D721Med (cell line): ENCODE measurements around the gene SLIT1.

Experiments
- DNase-seq: peaks from one replicate; pipeline ENCODE4 v3.0.0; 2011; ENCODE audit warnings: low spot score; ENCODE audit not compliant: insufficient read length
- FAIRE-seq: peaks from 2 replicates; lab custom pipeline; 2011; peaks lifted over from hg19 to GRCh38; lab: Jason Lieb, UNC
- TF ChIP-seq, protein P1 (sequence below): IDR thresholded peaks from 2 replicates; pipeline ENCODE4 v1.5.1; 2012; ENCODE audit warnings: mild to moderate bottlenecking, control low read depth; ENCODE audit not compliant: insufficient read depth; ENCODE audit errors: missing control alignments

SLIT1 gene

DNA sequence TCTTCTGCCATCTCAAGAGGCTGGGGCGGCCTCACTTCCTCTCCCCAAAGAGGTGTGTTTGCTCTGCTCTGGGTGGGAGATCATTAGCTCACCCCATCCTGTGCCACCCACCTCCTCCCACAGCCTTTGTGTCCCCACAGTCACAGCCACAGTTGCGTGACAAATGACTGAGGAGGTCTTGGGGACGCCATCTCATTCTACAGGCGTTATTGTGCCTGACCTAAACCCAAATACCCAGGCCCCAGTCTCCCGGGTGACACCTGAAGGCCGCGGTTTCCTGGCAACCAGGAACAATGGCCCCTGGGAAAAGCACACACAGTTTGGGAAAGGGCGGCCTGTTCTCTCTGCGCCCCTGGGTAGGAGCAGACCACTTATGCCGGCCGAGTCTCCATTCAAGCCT is 51.6 kb downstream of the SLIT1 start:
- FAIRE-seq (no peak), DNase-seq (no peak)
- TF ChIP-seq, protein P1, sequence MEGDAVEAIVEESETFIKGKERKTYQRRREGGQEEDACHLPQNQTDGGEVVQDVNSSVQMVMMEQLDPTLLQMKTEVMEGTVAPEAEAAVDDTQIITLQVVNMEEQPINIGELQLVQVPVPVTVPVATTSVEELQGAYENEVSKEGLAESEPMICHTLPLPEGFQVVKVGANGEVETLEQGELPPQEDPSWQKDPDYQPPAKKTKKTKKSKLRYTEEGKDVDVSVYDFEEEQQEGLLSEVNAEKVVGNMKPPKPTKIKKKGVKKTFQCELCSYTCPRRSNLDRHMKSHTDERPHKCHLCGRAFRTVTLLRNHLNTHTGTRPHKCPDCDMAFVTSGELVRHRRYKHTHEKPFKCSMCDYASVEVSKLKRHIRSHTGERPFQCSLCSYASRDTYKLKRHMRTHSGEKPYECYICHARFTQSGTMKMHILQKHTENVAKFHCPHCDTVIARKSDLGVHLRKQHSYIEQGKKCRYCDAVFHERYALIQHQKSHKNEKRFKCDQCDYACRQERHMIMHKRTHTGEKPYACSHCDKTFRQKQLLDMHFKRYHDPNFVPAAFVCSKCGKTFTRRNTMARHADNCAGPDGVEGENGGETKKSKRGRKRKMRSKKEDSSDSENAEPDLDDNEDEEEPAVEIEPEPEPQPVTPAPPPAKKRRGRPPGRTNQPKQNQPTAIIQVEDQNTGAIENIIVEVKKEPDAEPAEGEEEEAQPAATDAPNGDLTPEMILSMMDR, result no peak

- TF ChIP-seq, protein P1, result no peak
- DNase-seq (no peak), FAIRE-seq (no peak)
These were observed 53.5 kb downstream of the SLIT1 start for GRCh38 chr10:97132273-97132672.

GRCh38 chr10:97131666-97132065 is 54.1 kb downstream of the SLIT1 start:
- FAIRE-seq, result no peak
- DNase-seq, result no peak

GRCh38 chr10:97131181-97131628 is 54.6 kb downstream of the SLIT1 start:
- FAIRE-seq, result no peak
- DNase-seq, result no peak
- TF ChIP-seq, protein P1, result no peak

More at GRCh38 chr10:97131666-97132065, 54.1 kb downstream of the SLIT1 start:
- TF ChIP-seq, protein P1, result no peak

GRCh38 chr10:97129666-97130065 is 56.1 kb downstream of the SLIT1 start:
- FAIRE-seq (no peak), DNase-seq (no peak)
- TF ChIP-seq, protein P1, result no peak

DNA sequence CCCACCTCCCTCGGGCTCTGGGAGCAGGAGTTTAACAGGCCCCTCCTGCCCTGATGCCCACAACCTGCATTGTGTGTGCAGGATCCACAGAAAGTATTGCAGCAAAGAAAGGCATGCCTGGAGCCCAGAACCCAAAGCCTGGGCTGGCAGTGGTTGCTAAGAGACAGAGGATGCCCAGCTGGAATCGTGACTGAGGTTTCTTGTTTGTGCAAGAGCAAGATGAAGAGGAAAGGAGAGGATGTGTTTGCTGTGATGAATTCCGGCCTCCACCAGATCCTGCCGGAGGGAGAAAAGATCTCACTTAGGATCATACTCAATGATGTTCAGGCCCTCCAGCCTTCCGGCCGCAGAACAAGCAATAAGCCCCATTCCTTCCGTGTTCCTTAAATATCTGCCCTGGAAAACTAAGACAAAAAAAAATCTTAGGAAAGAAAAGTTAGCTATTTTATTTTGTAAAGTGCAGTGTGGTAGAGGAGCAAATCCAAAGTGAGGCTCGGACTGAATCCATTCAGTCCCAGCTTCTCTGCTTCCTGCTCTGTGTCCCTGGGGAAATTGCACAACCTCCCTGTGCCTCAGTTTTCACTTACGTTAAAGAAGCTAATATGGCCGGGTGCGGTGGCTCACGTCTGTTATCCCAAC is 57.1 kb downstream of the SLIT1 start:
- DNase-seq (no peak), FAIRE-seq (no peak)
- TF ChIP-seq, protein P1, result no peak

GRCh38 chr10:97128039-97128492 is 57.7 kb downstream of the SLIT1 start:
- TF ChIP-seq, protein P1, result no peak
- DNase-seq (no peak), FAIRE-seq (no peak)
